Kidney (tissue), 14 donors: ENCODE data around the gene NDUFAF2. TPM values are rescaled to one million over a fixed set of nuclear protein-coding genes. Genes with fewer than 3 reads are reported as not detected.

Source experiments
- DNase-seq, 5 donors: peaks; one replicate each; pipeline ENCODE4 v3.0.0-alpha.2; 2013 to 2020
- FAIRE-seq: peaks from 2 replicates; lab custom pipeline; 2012; peaks lifted over from hg19 to GRCh38; lab: Jason Lieb, UNC
- H3K27ac ChIP-seq, 2 donors: one replicate each; pipeline ENCODE4 v1.7.0; 2013; ENCODE audit warnings: low read depth in 2 of 2, low read length in 2 of 2, inconsistent platforms in 1 of 2
- H3K27me3 ChIP-seq: one replicate; pipeline ENCODE4 v1.7.1; 2013; ENCODE audit warnings: low read length, inconsistent platforms; ENCODE audit not compliant: control insufficient read depth, insufficient read depth
- H3K36me3 ChIP-seq, 3 donors: one replicate each; pipeline versions ENCODE4 v1.7.0 to v1.7.1; 2013; ENCODE audit warnings: low read length in 3 of 3, control low read depth in 1 of 3, inconsistent platforms in 1 of 3; ENCODE audit not compliant: insufficient read depth in 3 of 3, control insufficient read depth in 2 of 3
- H3K4me1 ChIP-seq, 3 donors: one replicate each; pipeline versions ENCODE4 v1.7.0 to v1.7.1; 2013; ENCODE audit warnings: low read length in 3 of 3, inconsistent platforms in 1 of 3, low read depth in 1 of 3; ENCODE audit not compliant: control insufficient read depth in 2 of 3, insufficient read depth in 2 of 3
- H3K4me3 ChIP-seq, 3 donors: one replicate each; pipeline versions ENCODE4 v1.7.0 to v1.8.1; 2013; ENCODE audit warnings: low read length in 3 of 3, control low read depth in 1 of 3, inconsistent platforms in 1 of 3
- H3K9ac ChIP-seq, 3 donors: one replicate each; pipeline versions ENCODE4 v1.7.0 to v1.7.1; 2013; ENCODE audit warnings: low read length in 3 of 3, control low read depth in 1 of 3, inconsistent platforms in 1 of 3
- H3K9me3 ChIP-seq, 3 donors: one replicate each; pipeline versions ENCODE4 v1.7.0 to v1.7.1; 2013; ENCODE audit warnings: low read length in 3 of 3, control low read depth in 1 of 3, inconsistent platforms in 1 of 3; ENCODE audit not compliant: control insufficient read depth in 2 of 3, insufficient read depth in 1 of 3
- intact Hi-C: fragments of 100-400 bp; cut with DNase I; formaldehyde crosslinking; loops from one replicate; pipeline ENCODE4 v1.11.1; 2022
- polyA plus RNA-seq: library from polyadenylated mRNA; stranded (reverse); fragments of 350-450 nt; fragmentation: Illumina TruSeq; extraction: RNeasy Lipid Tissue Mini Kit (QIAGEN cat#74804); gene quantifications from one replicate; pipeline ENCODE4 v1.2.3, GENCODE V29; 2014; ENCODE audit warnings: low read depth, low replicate concordance; ENCODE audit not compliant: insufficient read depth
- total RNA-seq: library from RNA; stranded (reverse); fragmentation: NEBNext Ultra II Directional; extraction: Animal tissue kit (Norgen Biotek cat#: 25700); gene quantifications from one replicate; pipeline ENCODE4 v1.2.1, GENCODE V29; 2021
- TF ChIP-seq, protein P1 (sequence below): IDR thresholded peaks from 3 replicates; pipeline ENCODE4 v1.5.1; 2012; ENCODE audit warnings: mild to moderate bottlenecking, moderate library complexity, borderline replicate concordance; ENCODE audit not compliant: insufficient read depth; ENCODE audit errors: extremely low read depth
- donor health status: control.
- donor health status: control.
- donor health status: control.
- donor health status: control.
- donor health status: control.
- donor health status: DM: yes; HTN: yes; CAD: no.
- donor health status: Normal renal cell carcinoma (clear cell type).

The NDUFAF2 gene
- total and polyA plus RNA-seq, 2 donors from 2014 or later: 23.7 to 47.5 TPM

DNA sequence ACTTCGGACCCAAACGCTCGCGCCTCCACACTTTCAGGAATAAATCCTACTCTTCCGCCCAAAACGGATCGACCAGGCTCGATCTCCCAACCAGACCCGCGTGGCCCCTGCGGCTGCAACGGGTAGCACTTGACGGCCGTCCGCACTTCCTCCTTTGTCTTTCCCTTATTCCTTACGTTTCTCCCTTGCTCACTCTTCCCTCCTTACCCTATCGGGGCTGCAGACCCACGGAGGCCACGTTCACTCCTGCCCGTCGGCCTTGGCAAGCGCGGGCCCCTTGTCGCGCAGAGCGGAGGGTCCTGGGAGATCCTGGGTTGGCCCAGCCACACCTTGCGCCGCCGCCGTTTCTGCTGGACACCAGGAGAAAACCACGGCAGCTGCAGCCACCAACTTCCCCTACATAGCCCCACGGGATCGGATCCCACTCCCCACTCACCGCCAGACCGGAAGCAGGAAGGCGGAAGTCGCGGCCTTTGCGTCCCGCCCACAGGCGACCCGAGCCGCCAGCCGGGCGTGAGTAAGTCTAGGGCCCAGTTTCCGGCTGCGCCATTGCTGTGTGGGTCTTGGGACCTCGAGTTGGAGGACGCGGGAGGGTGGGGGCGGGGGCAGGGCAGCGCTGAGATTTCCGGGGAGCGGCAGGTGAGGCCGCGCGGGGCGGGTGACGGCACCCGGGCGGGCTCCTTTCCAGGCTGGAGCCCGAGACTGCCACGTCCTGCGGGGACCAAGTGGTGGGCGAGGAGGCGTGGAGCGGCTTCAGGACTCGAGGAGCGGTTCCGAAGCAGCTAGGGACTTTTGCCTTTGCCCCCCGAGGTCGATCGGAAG lies 217.2 kb downstream of the NDUFAF2 start, which contains the start of gene SMIM15:
Gene SMIM15 (minus strand): TSS at position 459 of the 822 bp plus-strand sequence. CDS start 2,297 bp downstream, outside the sequence.
- no peaks in the 10 kb centered on the region for H3K9me3 ChIP-seq
- intact Hi-C loops: loop anchor here (10.0 kb wide), 1 partner anchor 493 kb away; no protein-coding TSS in a partner anchor
- peaks cover 0 to 5% (median 4%) of the 10 kb centered on the region in 3 donors for H3K36me3 ChIP-seq
- FAIRE-seq (no peak), DNase-seq (peak; percentile 93 to 97 (median 95))
- no peaks in the 10 kb centered on the region for H3K27me3 ChIP-seq
- peak within 1 kb of the TSS; percentile 81 to 93 for H3K27ac ChIP-seq
- TF ChIP-seq, protein P1, sequence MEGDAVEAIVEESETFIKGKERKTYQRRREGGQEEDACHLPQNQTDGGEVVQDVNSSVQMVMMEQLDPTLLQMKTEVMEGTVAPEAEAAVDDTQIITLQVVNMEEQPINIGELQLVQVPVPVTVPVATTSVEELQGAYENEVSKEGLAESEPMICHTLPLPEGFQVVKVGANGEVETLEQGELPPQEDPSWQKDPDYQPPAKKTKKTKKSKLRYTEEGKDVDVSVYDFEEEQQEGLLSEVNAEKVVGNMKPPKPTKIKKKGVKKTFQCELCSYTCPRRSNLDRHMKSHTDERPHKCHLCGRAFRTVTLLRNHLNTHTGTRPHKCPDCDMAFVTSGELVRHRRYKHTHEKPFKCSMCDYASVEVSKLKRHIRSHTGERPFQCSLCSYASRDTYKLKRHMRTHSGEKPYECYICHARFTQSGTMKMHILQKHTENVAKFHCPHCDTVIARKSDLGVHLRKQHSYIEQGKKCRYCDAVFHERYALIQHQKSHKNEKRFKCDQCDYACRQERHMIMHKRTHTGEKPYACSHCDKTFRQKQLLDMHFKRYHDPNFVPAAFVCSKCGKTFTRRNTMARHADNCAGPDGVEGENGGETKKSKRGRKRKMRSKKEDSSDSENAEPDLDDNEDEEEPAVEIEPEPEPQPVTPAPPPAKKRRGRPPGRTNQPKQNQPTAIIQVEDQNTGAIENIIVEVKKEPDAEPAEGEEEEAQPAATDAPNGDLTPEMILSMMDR: no peak
- H3K4me1 ChIP-seq: peaks cover 0 to 6% (median 0%) of the 10 kb centered on the region in 3 donors
- peak within 1 kb of the TSS; percentile 71 to 99 (median 98) for H3K4me3 ChIP-seq
- peak within 1 kb of the TSS; percentile 81 to 99 (median 95) for H3K9ac ChIP-seq

DNA sequence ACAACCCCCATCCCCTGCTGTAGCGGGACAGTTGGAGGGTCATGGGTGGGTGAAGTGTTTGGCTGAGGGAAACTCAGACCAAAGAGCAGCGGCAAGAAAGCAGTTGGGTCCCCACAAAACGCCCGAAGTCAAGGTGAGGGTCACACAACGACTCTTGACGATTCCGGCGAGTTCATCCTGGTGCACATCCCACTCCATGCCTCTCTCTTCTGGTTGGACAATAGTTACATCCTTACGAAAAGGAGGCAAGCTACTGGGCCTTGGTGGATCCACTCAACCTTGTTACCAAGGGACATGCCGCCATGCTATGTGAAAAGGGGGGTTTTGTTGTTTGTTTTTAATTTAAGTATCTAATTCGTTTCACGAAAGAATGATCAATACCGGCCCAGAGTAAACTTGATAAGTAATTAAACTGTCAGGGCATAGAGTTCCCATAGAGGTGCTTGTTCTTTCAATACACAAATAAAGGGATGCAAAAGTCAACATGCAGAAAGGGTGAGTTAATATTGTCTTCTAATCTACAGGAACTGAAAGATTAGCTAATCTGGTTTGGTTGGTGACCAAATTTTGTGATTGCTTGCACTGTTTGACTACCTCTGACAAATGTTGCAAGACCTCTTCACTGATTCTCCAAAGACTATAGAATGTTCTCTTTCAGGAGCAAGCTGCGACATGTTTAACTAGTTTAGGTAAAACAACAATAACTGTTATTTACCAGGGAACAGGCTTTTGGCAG lies 218.0 kb downstream of the NDUFAF2 start:
- FAIRE-seq (no peak), DNase-seq (peak in 2 of 5 donors; percentile 64 to 71)
- TF ChIP-seq, protein P1: no peak
- Histone ChIP-seq H3K4me1 (peaks cover 0 to 6% (median 0%) of the 10 kb centered on the region in 3 donors), H3K36me3 (peaks cover 0 to 5% (median 4%) of the 10 kb centered on the region in 3 donors), H3K4me3 (peak overlapping the region; percentile 71 to 99 (median 98)), H3K9me3 (no peaks in the 10 kb centered on the region), H3K9ac (peak overlapping the region; percentile 81 to 99 (median 95)), H3K27me3 (no peaks in the 10 kb centered on the region), H3K27ac (peak overlapping the region; percentile 81 to 93)
- intact Hi-C loops: loop anchor here (10.0 kb wide), 1 partner anchor 492 kb away; no protein-coding TSS in a partner anchor

DNA sequence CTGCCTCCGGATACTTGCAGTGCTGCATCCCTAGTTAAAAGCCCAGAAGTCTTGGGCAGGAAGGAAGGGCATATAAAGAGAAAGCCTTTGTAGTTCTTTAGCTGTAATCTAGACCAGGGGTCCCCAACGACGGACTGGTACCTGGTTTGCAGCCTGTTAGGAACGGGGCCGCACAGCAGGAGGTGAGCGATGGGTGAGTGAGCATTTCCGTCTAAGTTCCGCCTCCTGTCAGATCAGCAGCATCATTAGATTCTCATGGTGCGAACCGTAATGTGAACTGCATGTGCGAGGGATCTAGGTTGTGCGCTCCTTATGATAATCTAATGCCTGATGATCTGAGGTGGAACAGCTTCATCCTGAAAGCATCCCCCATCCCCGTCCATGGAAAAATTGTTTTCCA lies 218.9 kb downstream of the NDUFAF2 start:
- TF ChIP-seq, protein P1: no peak
- FAIRE-seq: no peak

More for the DNA sequence above, 218.9 kb downstream of the NDUFAF2 start:
- H3K27ac ChIP-seq: no peak overlapping the region
- no peaks in the 10 kb centered on the region for H3K9me3 ChIP-seq
- peaks cover 0 to 4% (median 2%) of the 10 kb centered on the region in 3 donors for H3K36me3 ChIP-seq
- H3K27me3 ChIP-seq: no peaks in the 10 kb centered on the region
- peak overlapping the region in 2 of 3 donors; percentile 33 to 99 for H3K4me3 ChIP-seq
- H3K4me1 ChIP-seq: peaks cover 0 to 6% (median 0%) of the 10 kb centered on the region in 3 donors
- intact Hi-C loops: loop anchor here (10.0 kb wide), 1 partner anchor 491 kb away; no protein-coding TSS in a partner anchor
- H3K9ac ChIP-seq: no peak overlapping the region
- DNase-seq: no peak
